Stimulated activated naive CD8-positive, alpha-beta T cell treated with anti-CD3 and anti-CD28 coated beads, Interleukin-15, amount 100 ng/mL, for 72 hours (primary cell): ENCODE measurements around the gene XKR3.
"Not testable (repeated sequence)": the region's sequence is repeated elsewhere in the genome, so short reads cannot be mapped to it uniquely, and the experiment has no call there.

Experiments used
- ATAC-seq: fragments of 150-1000 bp; cut with Tn5 transposase; 2 replicates; pipeline ENCODE4 v1.10.0; 2021; ENCODE audit warnings: mild to moderate bottlenecking, moderate library complexity
- DNase-seq, 2 donors: peaks; one replicate each; pipeline ENCODE4 v3.0.0; 2021 to 2022
- H3K27ac Mint-ChIP-seq, 2 donors: one replicate each; pipeline ENCODE4 v1.8.0; 2022; ENCODE audit warnings: mild to moderate bottlenecking in 2 of 2, mixed read lengths in 2 of 2, moderate library complexity in 2 of 2
- H3K27me3 Mint-ChIP-seq: one replicate; pipeline ENCODE4 v1.8.0; 2022; ENCODE audit warnings: mixed read lengths
- H3K4me1 Mint-ChIP-seq: one replicate; pipeline ENCODE4 v1.8.0; 2022; ENCODE audit warnings: mild to moderate bottlenecking, mixed read lengths
- H3K4me3 Mint-ChIP-seq, 2 donors: one replicate each; pipeline ENCODE4 v1.8.0; 2022; ENCODE audit warnings: mild to moderate bottlenecking in 2 of 2, mixed read lengths in 2 of 2, moderate library complexity in 1 of 2
- H3K9me3 Mint-ChIP-seq, 2 donors: one replicate each; pipeline ENCODE4 v1.8.0; 2022; ENCODE audit warnings: mixed read lengths in 2 of 2

Gene XKR3

GRCh38 chr22:16783453-16783852 lies 41.8 kb downstream of the XKR3 start:
- DNase-seq (no peak), ATAC-seq (no peak)
- Mint-ChIP-seq H3K4me1 (no peaks in the 10 kb centered on the region), H3K27ac (no peak overlapping the region), H3K27me3 (no peaks in the 10 kb centered on the region), H3K9me3 (no peaks in the 10 kb centered on the region), H3K4me3 (no peak overlapping the region)

DNA sequence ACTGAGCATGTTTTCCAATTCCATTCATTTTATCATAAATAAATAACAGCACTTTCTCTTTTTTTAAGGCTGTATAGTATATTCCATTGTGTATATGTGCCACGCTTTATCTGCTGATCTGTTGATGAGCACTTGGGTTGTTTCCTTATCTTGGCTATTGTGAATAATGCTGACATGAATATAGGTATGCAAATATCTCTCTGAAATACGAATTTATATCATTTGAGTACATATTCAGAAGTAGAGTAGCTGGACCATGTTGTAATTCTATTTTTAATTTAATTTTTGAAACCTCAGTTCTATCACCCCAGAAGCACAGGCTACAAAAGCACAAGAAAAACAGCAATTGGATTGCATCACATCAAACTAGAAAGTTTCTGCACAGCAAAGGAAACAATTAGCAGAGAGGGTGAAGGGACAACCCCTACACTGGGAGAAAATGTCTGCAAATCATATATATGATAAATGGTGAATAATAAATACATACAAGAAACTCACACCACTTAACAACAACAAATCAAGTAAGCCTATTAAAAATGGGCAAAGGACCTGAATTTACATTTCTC lies 43.4 kb downstream of the XKR3 start:
- no peaks in the 10 kb centered on the region for H3K4me1 Mint-ChIP-seq
- DNase-seq: no peak
- no peaks in the 10 kb centered on the region for H3K9me3 Mint-ChIP-seq
- H3K27ac Mint-ChIP-seq: no peak overlapping the region
- no peak overlapping the region for H3K4me3 Mint-ChIP-seq
- no peaks in the 10 kb centered on the region for H3K27me3 Mint-ChIP-seq
- no peak for ATAC-seq

GRCh38 chr22:16781074-16781763 lies 44.0 kb downstream of the XKR3 start:
- Mint-ChIP-seq H3K27me3 (no peaks in the 10 kb centered on the region), H3K9me3 (no peaks in the 10 kb centered on the region), H3K4me1 (no peaks in the 10 kb centered on the region), H3K4me3 (no peak overlapping the region), H3K27ac (no peak overlapping the region)
- ATAC-seq (no peak), DNase-seq (no peak)

DNA sequence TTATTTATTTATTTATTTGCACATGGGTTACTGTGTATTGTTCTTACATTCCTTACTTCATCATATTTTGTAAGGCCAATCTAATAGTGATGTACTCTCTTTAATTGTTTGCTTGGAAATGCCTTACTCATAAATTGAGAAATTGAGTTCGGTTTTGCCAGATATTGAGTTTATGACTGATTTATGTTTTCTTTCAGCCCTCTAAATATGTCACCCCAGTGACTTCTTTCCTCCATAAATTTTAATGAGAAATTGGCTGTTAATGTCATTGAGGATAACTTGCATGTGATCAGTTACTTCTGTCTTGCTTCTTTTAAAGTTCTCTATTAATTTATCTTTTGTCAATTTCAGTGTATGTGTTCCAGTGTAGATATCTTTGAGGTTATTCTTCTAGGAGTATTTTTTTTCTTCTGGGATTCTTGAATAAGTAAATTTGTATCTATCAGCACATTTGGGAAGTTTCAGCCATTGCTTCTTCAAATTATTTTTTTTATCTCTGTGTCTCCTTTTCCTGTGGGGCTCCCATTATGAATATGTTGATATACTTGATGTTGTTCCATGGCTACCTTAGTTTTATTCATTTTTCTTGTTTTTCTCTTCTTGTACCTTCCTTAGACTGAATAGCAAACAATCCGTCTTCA lies 47.8 kb downstream of the XKR3 start:
- Mint-ChIP-seq H3K4me3 (no peak overlapping the region), H3K4me1 (peaks cover 9% of the 10 kb centered on the region), H3K27me3 (no peaks in the 10 kb centered on the region), H3K27ac (no peak overlapping the region), H3K9me3 (no peaks in the 10 kb centered on the region)
- ATAC-seq (no peak), DNase-seq (no peak)

DNA sequence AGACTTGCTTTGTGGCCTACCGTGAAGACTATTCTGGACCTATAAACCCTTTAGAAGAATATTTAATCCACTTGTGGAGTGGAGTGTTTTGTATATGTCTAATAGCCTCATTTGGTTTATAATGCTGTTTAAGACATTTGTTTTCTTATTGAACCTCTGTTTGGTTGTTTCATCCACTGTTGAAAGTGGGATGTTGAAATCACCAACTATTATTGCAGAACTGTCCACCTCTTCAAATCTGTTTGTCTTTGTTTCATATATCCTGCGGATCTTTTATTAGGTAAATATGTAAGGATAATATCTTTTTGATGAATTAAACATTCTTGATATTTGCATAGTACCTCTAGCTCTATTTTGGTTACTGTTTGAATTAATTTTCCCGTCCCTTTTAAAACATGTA lies 49.1 kb downstream of the XKR3 start:
- H3K9me3 Mint-ChIP-seq: no peaks in the 10 kb centered on the region
- peaks cover 9% of the 10 kb centered on the region for H3K4me1 Mint-ChIP-seq
- no peaks in the 10 kb centered on the region for H3K27me3 Mint-ChIP-seq
- H3K27ac Mint-ChIP-seq: no peak overlapping the region
- no peak for DNase-seq
- H3K4me3 Mint-ChIP-seq: no peak overlapping the region
- no peak for ATAC-seq

DNA sequence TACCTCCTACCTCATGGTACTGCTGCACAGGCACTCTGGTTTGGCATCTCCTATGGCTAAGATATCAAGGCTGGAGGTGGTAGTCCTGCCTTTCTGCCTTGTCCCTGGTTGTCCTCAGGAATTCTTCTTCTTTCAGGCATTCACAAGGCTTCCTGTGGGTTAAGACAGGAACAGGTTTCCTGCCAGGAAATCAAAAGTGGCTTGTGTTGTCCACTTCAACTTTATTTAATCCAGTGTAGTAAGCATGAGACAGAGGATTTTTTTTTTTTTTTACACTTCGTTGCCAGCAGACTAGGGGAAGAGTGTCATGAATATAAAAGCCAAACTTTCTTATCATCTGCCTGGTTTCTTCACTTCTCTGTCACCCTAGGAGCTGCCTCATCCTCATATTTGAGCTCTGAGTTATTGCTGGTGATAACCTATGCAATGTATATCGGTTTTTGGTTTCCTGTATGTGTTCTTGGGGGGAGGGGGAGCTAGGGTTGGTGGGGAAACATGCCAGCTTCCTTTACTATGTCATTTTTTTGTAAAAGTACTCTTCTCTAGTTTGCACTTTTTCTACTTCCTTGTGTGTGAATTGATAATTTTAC lies 50.2 kb downstream of the XKR3 start:
- Mint-ChIP-seq H3K9me3 (no peaks in the 10 kb centered on the region), H3K4me3 (no peak overlapping the region), H3K27ac (no peak overlapping the region), H3K4me1 (peaks cover 9% of the 10 kb centered on the region), H3K27me3 (no peaks in the 10 kb centered on the region)
- ATAC-seq (peak; percentile 53), DNase-seq (no peak)

GRCh38 chr22:16771569-16771968 lies 53.6 kb downstream of the XKR3 start:
- not testable (repeated sequence) for H3K27me3 Mint-ChIP-seq, H3K9me3 Mint-ChIP-seq, H3K27ac Mint-ChIP-seq

GRCh38 chr22:16767927-16768326 lies 57.3 kb downstream of the XKR3 start:
- not testable (repeated sequence) for ATAC-seq, H3K27ac Mint-ChIP-seq, H3K27me3 Mint-ChIP-seq, H3K4me3 Mint-ChIP-seq, DNase-seq, H3K4me1 Mint-ChIP-seq
- H3K9me3 Mint-ChIP-seq: peaks cover 8 to 10% of the 10 kb centered on the region in 2 donors

More at GRCh38 chr22:16771569-16771968, 53.6 kb downstream of the XKR3 start:
- ATAC-seq, H3K4me3 Mint-ChIP-seq, H3K4me1 Mint-ChIP-seq, DNase-seq: not testable (repeated sequence)

- H3K4me3 Mint-ChIP-seq, DNase-seq, H3K4me1 Mint-ChIP-seq, H3K27ac Mint-ChIP-seq, H3K9me3 Mint-ChIP-seq, H3K27me3 Mint-ChIP-seq, ATAC-seq: not testable (repeated sequence)
These were observed 63.0 kb downstream of the XKR3 start for GRCh38 chr22:16762224-16762623.

DNA sequence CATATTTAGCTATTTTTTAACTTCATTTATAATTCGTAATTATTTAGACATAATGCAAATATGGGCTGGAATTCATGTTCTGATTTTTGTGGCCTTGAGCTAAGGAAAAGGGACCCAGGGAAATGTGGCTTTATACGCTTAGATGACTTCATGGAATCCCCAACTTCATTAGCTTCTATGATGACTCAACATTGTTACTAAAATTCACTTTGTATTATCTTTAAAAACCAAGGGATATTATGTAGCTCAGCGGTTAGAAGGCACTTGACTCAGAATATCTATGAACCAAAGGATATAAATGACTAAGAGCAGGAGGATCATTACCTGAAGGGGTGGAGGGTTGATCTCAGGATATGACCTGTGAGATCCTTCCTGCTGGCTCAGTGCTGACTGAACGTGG lies 64.8 kb downstream of the XKR3 start:
- H3K4me3 Mint-ChIP-seq, H3K27me3 Mint-ChIP-seq, H3K27ac Mint-ChIP-seq, H3K9me3 Mint-ChIP-seq, H3K4me1 Mint-ChIP-seq, DNase-seq, ATAC-seq: not testable (repeated sequence)

DNA sequence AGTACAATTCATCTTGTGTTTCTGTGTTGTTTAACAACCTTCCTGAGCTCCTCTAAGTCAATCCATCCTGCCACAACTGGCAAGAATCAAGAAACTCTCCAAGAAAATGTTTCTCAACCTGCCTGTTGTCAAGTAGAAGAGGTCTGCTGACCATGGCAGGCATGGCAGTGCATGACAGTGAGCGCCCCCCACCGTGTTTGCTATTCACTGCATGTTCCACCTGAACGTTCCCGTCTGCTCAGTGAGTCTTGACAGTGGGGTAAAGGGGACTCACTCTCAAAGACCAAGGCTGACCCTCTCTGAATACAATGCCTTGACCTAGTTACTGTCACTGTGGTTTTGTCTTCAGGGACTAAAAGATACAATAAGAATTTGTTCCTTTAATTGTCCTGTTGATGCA lies 75.9 kb downstream of the XKR3 start:
- ATAC-seq, H3K4me3 Mint-ChIP-seq, H3K4me1 Mint-ChIP-seq, DNase-seq, H3K27ac Mint-ChIP-seq, H3K27me3 Mint-ChIP-seq: not testable (repeated sequence)
- H3K9me3 Mint-ChIP-seq: peaks cover 0 to 23% of the 10 kb centered on the region in 2 donors

GRCh38 chr22:16748160-16748929 lies 76.9 kb downstream of the XKR3 start:
- not testable (repeated sequence) for H3K4me1 Mint-ChIP-seq, H3K27me3 Mint-ChIP-seq, H3K4me3 Mint-ChIP-seq, DNase-seq, H3K27ac Mint-ChIP-seq, ATAC-seq
- H3K9me3 Mint-ChIP-seq: peaks cover 0 to 22% of the 10 kb centered on the region in 2 donors

DNA sequence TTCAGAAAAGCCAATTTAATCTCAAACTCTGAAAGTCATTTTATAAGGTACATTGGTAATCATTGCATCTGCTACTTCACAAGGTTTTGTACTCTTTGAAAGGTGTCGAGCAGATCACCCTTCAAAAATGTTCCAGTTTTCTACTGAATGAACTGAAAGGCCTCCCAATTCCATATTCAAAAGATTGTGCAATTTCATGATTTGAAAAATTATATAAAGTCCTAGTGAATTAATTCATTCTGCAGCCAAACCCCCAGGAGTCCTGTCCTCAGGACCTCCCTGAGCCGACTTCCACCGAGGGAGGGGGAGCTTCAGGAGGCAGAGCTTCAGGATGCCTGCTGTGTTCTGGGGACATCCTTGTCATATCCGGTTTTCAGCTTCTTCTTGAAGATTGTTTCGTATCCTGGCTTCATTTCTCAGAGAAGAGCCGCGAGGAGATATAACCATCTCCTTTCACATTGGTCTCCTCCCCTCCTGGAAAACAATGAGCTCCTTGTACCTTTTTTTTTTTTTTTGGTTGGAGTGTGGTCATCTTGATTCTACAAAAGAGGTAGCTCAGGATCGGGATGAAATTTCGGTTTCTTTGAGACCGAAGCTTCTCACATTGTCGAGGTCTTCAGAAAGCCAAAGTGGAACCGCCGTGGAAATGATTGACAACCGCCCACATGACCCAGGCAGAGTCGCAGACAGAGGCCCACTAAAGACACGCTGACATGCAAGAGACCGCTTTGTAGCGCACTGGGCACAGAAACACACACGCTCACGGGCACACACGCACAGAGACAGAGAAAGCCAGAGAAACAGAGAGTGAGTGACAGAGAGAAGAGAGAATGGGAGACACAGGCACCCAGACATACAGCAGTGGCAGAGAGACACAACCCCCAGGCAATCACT lies 77.7 kb downstream of the XKR3 start:
- ATAC-seq, H3K4me1 Mint-ChIP-seq, H3K27me3 Mint-ChIP-seq, DNase-seq, H3K4me3 Mint-ChIP-seq, H3K27ac Mint-ChIP-seq: not testable (repeated sequence)
- peaks cover 0 to 14% of the 10 kb centered on the region in 2 donors for H3K9me3 Mint-ChIP-seq

GRCh38 chr22:16734271-16734670 lies 90.9 kb downstream of the XKR3 start:
- DNase-seq: not testable (repeated sequence)

More at GRCh38 chr22:16734271-16734670, 90.9 kb downstream of the XKR3 start:
- H3K4me1 Mint-ChIP-seq, H3K4me3 Mint-ChIP-seq, ATAC-seq, H3K9me3 Mint-ChIP-seq, H3K27me3 Mint-ChIP-seq, H3K27ac Mint-ChIP-seq: not testable (repeated sequence)
